Activated CD4-positive, alpha-beta T cell treated with anti-CD3 and anti-CD28 coated beads, Interleukin-2, amount 10 ng/mL, durations not matched to agents 24 days and 14 days (primary cell): ENCODE results near the gene SMOC2. TPM values are rescaled to one million over a fixed set of nuclear protein-coding genes. Genes with fewer than 3 reads are reported as not detected.

ENCODE experiments used
- DNase-seq: peaks from one replicate; pipeline ENCODE4 v3.0.0; 2022
- H3K27ac Mint-ChIP-seq: one replicate; pipeline ENCODE4 v1.8.0; 2022; ENCODE audit warnings: mild to moderate bottlenecking, mixed read lengths
- H3K27me3 Mint-ChIP-seq: one replicate; pipeline ENCODE4 v1.8.0; 2022; ENCODE audit warnings: mixed read lengths
- H3K36me3 Mint-ChIP-seq: one replicate; pipeline ENCODE4 v1.8.0; 2022; ENCODE audit warnings: low read depth, mild to moderate bottlenecking, mixed read lengths
- H3K4me1 Mint-ChIP-seq: one replicate; pipeline ENCODE4 v1.8.0; 2021; ENCODE audit warnings: mixed read lengths
- H3K4me3 Mint-ChIP-seq: one replicate; pipeline ENCODE4 v1.8.0; 2022; ENCODE audit warnings: mild to moderate bottlenecking, moderate library complexity, mixed read lengths
- H3K9me3 Mint-ChIP-seq: one replicate; pipeline ENCODE4 v1.8.0; 2021; ENCODE audit warnings: mixed read lengths
- intact Hi-C: fragments of 100-400 bp; cut with micrococcal nuclease; formaldehyde crosslinking; loops from one replicate; pipeline ENCODE4 v1.15.1; 2023
- total RNA-seq: library from RNA; stranded (reverse); gene quantifications from 2 replicates; pipeline ENCODE4 v1.2.3, GENCODE V29; 2022

SMOC2 gene
- total RNA-seq, 1 donor from 2014 or later: not detected

DNA sequence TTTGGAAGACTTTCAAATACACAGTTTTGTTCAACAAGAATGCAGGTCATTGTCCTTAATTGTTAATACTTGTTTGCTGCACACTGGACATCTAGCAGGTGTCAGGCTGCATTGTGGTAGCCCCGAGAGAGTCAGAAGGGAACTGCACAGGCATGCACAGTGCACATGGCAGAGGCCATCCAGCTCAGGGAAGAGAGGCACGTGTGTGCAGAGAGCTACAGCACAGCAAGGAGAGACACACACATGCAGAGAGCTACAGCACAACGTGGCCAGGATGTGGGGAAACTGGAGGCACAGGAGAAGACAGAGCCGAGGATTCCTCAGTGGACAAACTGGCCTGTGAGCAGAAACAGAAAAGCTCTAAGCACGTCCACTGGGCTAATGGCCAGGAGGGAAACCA lies 272.0 kb downstream of the SMOC2 start:
- Mint-ChIP-seq H3K4me3 (no peak overlapping the region), H3K27ac (no peak overlapping the region), H3K36me3 (no peaks in the 10 kb centered on the region), H3K27me3 (no peaks in the 10 kb centered on the region), H3K4me1 (no peaks in the 10 kb centered on the region), H3K9me3 (no peaks in the 10 kb centered on the region)
- no peak for DNase-seq
- intact Hi-C loops: no loop called here

DNA sequence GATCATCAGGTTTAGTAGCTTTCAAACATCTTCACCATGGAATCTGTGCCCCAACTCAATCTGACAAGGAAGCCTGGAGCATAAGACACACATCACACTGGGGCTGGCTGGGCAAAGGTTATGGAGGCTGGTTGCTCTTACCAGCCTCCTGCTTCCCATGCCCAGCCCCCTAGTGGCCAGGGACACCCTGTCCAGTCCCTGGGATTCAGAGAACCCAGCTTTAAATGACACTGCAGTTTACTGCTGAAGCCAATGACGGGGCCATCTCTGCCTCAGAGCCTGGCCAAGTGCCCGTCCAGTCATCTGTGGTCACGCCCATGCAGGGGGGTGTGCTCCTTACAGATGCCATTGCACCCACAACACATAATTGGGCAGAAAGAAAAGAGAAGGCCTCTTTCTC lies 272.9 kb downstream of the SMOC2 start:
- Mint-ChIP-seq H3K27me3 (no peaks in the 10 kb centered on the region), H3K4me3 (no peak overlapping the region), H3K4me1 (no peaks in the 10 kb centered on the region), H3K27ac (no peak overlapping the region), H3K36me3 (no peaks in the 10 kb centered on the region), H3K9me3 (no peaks in the 10 kb centered on the region)
- no peak for DNase-seq
- intact Hi-C loops: no loop called here

DNA sequence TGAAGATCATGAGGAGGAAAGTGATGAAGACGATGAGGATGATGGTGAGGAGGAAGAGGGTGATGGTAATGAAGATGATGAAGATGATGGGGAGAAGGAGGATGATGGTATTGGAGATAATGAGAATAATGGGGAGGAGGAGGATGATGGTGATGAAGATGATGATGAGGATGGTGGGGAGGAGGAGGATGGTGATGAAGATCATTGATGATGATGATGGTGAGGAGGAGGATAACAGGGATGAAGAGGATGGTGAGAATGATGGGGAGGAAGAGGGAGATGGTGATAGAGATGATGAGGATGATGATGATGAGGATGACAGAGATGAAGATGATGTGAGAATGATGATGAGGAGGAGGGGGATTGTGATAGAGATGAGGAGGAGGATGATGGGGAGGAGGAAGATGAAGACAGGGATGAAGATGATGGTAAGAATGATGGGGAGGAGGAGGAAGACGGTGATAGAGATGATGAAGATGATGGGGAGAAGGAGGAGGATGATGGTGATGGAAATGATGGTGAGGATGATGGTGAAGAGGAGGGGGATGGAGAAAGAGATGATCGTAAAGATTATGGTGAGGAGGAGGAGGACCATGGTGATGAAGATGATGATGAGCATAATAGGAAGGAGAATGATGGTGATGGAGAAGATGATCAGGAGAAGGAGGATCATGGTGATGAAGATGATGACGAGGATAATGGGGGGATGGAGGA lies 273.7 kb downstream of the SMOC2 start:
- no peaks in the 10 kb centered on the region for H3K9me3 Mint-ChIP-seq
- H3K4me1 Mint-ChIP-seq: no peaks in the 10 kb centered on the region
- H3K27me3 Mint-ChIP-seq: no peaks in the 10 kb centered on the region
- H3K4me3 Mint-ChIP-seq: no peak overlapping the region
- H3K36me3 Mint-ChIP-seq: no peaks in the 10 kb centered on the region
- DNase-seq: no peak
- intact Hi-C loops: no loop called here
- no peak overlapping the region for H3K27ac Mint-ChIP-seq

DNA sequence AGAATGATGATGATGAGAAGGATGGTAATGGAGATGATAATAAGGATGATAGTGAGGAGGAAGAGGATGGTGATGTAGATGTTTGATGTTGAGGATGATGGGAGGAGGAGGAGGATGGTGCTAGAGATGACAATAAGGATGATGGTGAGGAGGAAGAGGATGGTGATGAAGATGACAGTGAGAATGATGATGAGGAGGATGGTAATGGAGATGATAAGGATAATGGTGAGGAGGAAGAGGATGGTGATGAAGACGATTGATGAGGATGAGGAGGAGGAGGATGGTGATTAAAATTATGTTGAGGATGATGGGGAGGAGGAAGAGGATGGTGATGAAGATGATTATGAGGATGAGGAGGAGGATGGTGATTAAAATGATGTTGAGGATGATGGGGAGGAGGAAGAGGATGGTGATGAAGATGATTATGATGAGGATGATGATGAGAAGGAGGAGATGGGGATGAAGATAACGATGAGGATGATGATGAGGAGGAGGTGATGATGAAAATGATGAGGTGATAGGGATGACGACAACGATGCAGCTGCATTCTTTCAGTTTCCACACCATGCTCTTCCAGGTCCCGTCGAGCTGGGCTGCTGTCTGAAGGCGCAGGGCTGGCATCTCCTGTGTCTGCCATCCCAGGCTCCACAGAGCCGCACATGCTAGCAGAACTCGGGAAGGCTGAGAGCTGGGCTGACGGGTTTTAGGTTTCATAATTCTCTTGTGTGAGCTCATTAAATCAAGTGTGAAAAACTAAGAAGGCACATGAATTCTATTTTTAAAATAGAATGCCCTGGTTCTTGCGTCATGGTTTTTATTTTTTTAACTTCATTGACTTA lies 274.9 kb downstream of the SMOC2 start:
- no peaks in the 10 kb centered on the region for H3K4me1 Mint-ChIP-seq
- no peaks in the 10 kb centered on the region for H3K36me3 Mint-ChIP-seq
- intact Hi-C loops: no loop called here
- no peak overlapping the region for H3K27ac Mint-ChIP-seq
- no peak for DNase-seq
- no peak overlapping the region for H3K4me3 Mint-ChIP-seq
- H3K9me3 Mint-ChIP-seq: no peaks in the 10 kb centered on the region
- H3K27me3 Mint-ChIP-seq: no peaks in the 10 kb centered on the region

DNA sequence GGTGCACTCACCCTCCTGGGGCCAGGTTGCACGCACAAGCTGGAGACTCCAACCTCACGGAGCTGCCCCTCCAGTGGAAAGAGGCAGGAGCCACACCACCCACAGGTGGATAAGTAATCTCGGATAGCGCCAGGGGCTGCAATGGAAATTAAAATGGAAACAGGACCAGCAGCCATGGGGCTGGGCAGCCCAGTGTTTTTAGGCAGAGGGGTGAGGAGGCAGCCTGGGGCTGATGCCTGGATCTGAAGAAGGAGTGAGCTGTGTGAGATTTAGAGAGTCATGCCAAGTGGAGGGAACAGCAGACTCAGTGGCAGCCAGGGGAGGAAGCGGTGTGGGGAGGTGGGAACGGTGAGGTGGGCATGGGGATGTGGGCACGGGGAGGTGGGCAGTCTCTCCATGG lies 275.6 kb downstream of the SMOC2 start:
- Mint-ChIP-seq H3K27ac (no peak overlapping the region), H3K4me1 (no peaks in the 10 kb centered on the region), H3K36me3 (no peaks in the 10 kb centered on the region), H3K27me3 (no peaks in the 10 kb centered on the region), H3K9me3 (no peaks in the 10 kb centered on the region), H3K4me3 (no peak overlapping the region)
- intact Hi-C loops: no loop called here
- DNase-seq: no peak

DNA sequence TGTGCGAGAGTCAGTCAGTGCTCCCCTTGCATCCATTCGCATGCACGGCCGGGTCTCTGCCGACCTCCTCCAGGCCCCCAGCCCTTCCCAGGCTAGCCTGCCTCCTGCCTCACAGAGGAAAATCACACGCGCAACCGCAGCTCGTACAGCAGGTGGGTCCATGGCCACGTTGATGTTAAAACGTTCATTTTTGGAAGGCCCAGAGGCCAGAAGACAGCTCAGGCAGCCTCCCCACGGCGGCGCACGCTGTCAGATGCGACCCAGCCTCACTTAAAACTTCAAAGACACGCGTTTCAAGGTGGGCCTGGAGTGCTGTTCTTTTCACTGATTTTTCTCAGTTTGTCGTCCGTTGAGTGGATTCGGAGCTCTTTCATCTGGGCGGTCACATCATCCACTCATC lies 276.5 kb downstream of the SMOC2 start:
- DNase-seq: no peak
- Mint-ChIP-seq H3K4me1 (no peaks in the 10 kb centered on the region), H3K9me3 (no peaks in the 10 kb centered on the region), H3K27ac (no peak overlapping the region), H3K27me3 (no peaks in the 10 kb centered on the region), H3K4me3 (no peak overlapping the region), H3K36me3 (no peaks in the 10 kb centered on the region)
- intact Hi-C loops: no loop called here

Other genes starting within 250 kb of the SMOC2 start
- gene DACT2, start 121.4 kb upstream of the SMOC2 start, total RNA-seq: 1.8 and 1.9 TPM in 2 replicates